Measurements from ENCODE around the gene PRKRA. TPM values are rescaled to one million over a fixed set of nuclear protein-coding genes. Genes with fewer than 3 reads are reported as not detected.
A peak's percentile ranks its signal among the peaks of the same experiment; 100 is the strongest.

Gene PRKRA
- total and polyA plus RNA-seq, 2 experiments from 2014 or later: 44.0 to 67.1 TPM

- peaks cover 10% of the 10 kb centered on the region for H3K27me3 Mint-ChIP-seq (ENCODE audit: insufficient read depth, low read depth, poor library complexity)
Observed at GRCh38 chr2:178409261-178409660, 41.7 kb downstream of the PRKRA start.

GRCh38 chr2:178404368-178404767, 46.6 kb downstream of the PRKRA start:
- no peaks in the 10 kb centered on the region for H3K36me3 Mint-ChIP-seq (ENCODE audit: low read depth)
- Histone ChIP-seq H3K27me3 (ENCODE audit: insufficient read depth) (no peaks in the 10 kb centered on the region), H3K4me2 (no peak overlapping the region), H3K27ac (ENCODE audit: low read depth) (no peak overlapping the region), H3K36me3 (ENCODE audit: insufficient read depth) (no peaks in the 10 kb centered on the region), H3K4me3 (no peak overlapping the region), H2AFZ (peak overlapping the region; percentile 58; the same call in 1 of the 2 replicates), H3K4me1 (ENCODE audit: insufficient read depth) (no peaks in the 10 kb centered on the region), H4K20me1 (replicated peaks; ENCODE audit: insufficient read depth) (no peaks in the 10 kb centered on the region), H3K79me2 (replicated peaks; ENCODE audit: insufficient read depth) (no peaks in the 10 kb centered on the region), H3K9me2 (ENCODE audit: insufficient read depth) (no peaks in the 10 kb centered on the region), H3F3A (replicated peaks; ENCODE audit: low read depth) (no peaks in the 10 kb centered on the region)
- H3K9me3 Mint-ChIP-seq: no peaks in the 10 kb centered on the region
- DNase-seq (ENCODE audit: low spot score): no peak
- no peak overlapping the region for H3K27ac Mint-ChIP-seq
- peaks cover 3% of the 10 kb centered on the region for H3K27me3 Mint-ChIP-seq (ENCODE audit: insufficient read depth, low read depth, poor library complexity)
- no peak for ATAC-seq
- no peak overlapping the region for H3K4me3 Mint-ChIP-seq
- peaks cover 4% of the 10 kb centered on the region for H3K4me1 Mint-ChIP-seq
- TF ChIP-seq JUNB (IDR thresholded peaks at IDR 0.05; ENCODE audit: unreplicated experiment): no peak
- no peak for TF ChIP-seq ETS1 (IDR thresholded peaks at IDR 0.05)
- no peak for TF ChIP-seq CREB1 (CRISPR knock-in tag; IDR thresholded peaks at IDR 0.05; ENCODE audit: low read depth)
- TF ChIP-seq STAT1 (IDR thresholded peaks at IDR 0.05; ENCODE audit: unreplicated experiment): no peak
- TF ChIP-seq ZNF114 (CRISPR knock-in tag; IDR thresholded peaks at IDR 0.05): no peak
- no peak for TF ChIP-seq EZH2phosphoT487 (IDR thresholded peaks at IDR 0.05; ENCODE audit: unreplicated experiment)
- TF ChIP-seq ZNF331 (CRISPR knock-in tag; IDR thresholded peaks at IDR 0.05; ENCODE audit: low read depth): no peak
- TF ChIP-seq REST (IDR thresholded peaks at IDR 0.05; ENCODE audit: unreplicated experiment): no peak
- TF ChIP-seq EZH2 (IDR thresholded peaks at IDR 0.05; ENCODE audit: low read depth, unreplicated experiment): no peak

More at GRCh38 chr2:178409261-178409660, 41.7 kb downstream of the PRKRA start:
- Histone ChIP-seq H3K4me3 (no peak overlapping the region), H3K4me2 (no peak overlapping the region), H3K9me2 (ENCODE audit: insufficient read depth) (no peaks in the 10 kb centered on the region), H4K20me1 (replicated peaks; ENCODE audit: insufficient read depth) (no peaks in the 10 kb centered on the region), H3K27me3 (ENCODE audit: insufficient read depth) (no peaks in the 10 kb centered on the region), H3K79me2 (replicated peaks; ENCODE audit: insufficient read depth) (no peaks in the 10 kb centered on the region), H3K36me3 (ENCODE audit: insufficient read depth) (no peaks in the 10 kb centered on the region), H3K4me1 (ENCODE audit: insufficient read depth) (no peaks in the 10 kb centered on the region), H3K27ac (ENCODE audit: low read depth) (no peak overlapping the region), H3F3A (replicated peaks; ENCODE audit: low read depth) (no peaks in the 10 kb centered on the region), H2AFZ (no peak overlapping the region)
- Mint-ChIP-seq H3K4me1 (peaks cover 3% of the 10 kb centered on the region; the same call in 1 of the 3 replicates), H3K9me3 (no peaks in the 10 kb centered on the region), H3K27ac (no peak overlapping the region), H3K4me3 (no peak overlapping the region), H3K36me3 (ENCODE audit: low read depth) (no peaks in the 10 kb centered on the region)
- no peak for TF ChIP-seq STAT1 (IDR thresholded peaks at IDR 0.05; ENCODE audit: unreplicated experiment)
- no peak for TF ChIP-seq REST (IDR thresholded peaks at IDR 0.05; ENCODE audit: unreplicated experiment)
- no peak for ATAC-seq
- DNase-seq (ENCODE audit: low spot score): no peak

Measured in GM23338 (cell line).